Neural progenitor cell (in vitro differentiated cells): Measurements from ENCODE around the gene SS18. TPM values are rescaled to one million over a fixed set of nuclear protein-coding genes. Genes with fewer than 3 reads are reported as not detected.

Source experiments
- DNase-seq: peaks from one replicate; pipeline ENCODE4 v3.0.0-alpha.2; 2016; ENCODE audit warnings: low spot score
- H2AFZ ChIP-seq: fragments of 200-600 bp; sonication (generic); replicated peaks from 2 replicates; pipeline ENCODE4 v1.6.1; 2016; ENCODE audit warnings: antibody characterized with exemption
- H3F3A ChIP-seq: fragments of 200-600 bp; sonication (generic); 2 replicates; pipeline ENCODE4 v1.6.1; 2016; ENCODE audit warnings: antibody characterized with exemption, low read depth
- H3K27ac ChIP-seq: fragments of 200-600 bp; sonication (generic); 2 replicates; pipeline ENCODE4 v1.5.1; 2016; ENCODE audit warnings: mild to moderate bottlenecking
- H3K27me3 ChIP-seq: fragments of 200-600 bp; sonication (generic); 2 replicates; pipeline ENCODE4 v1.6.1; 2016; ENCODE audit warnings: mild to moderate bottlenecking, moderate library complexity
- H3K36me3 ChIP-seq: fragments of 200-600 bp; sonication (generic); 2 replicates; pipeline ENCODE4 v1.5.1; 2016
- H3K4me1 ChIP-seq: fragments of 200-600 bp; sonication (generic); 2 replicates; pipeline ENCODE4 v1.6.1; 2016; ENCODE audit warnings: mixed run types
- H3K4me2 ChIP-seq: fragments of 200-600 bp; sonication (generic); 2 replicates; pipeline ENCODE4 v1.6.1; 2016
- H3K4me3 ChIP-seq: fragments of 200-600 bp; sonication (generic); 2 replicates; pipeline ENCODE4 v1.5.1; 2016
- H3K79me2 ChIP-seq: fragments of 200-600 bp; sonication (generic); 2 replicates; pipeline ENCODE4 v1.6.1; 2016; ENCODE audit warnings: low read depth
- H3K9ac ChIP-seq: fragments of 200-600 bp; sonication (generic); 2 replicates; pipeline ENCODE4 v1.6.1; 2016
- H3K9me3 ChIP-seq: fragments of 200-600 bp; sonication (generic); 2 replicates; pipeline ENCODE4 v1.5.1; 2016; ENCODE audit warnings: low read depth
- H4K20me1 ChIP-seq: fragments of 200-600 bp; sonication (generic); 2 replicates; pipeline ENCODE4 v1.6.1; 2016; ENCODE audit warnings: low read depth
- H3K27ac Mint-ChIP-seq: 3 replicates; pipeline ENCODE4 v1.8.0; 2021; ENCODE audit warnings: mixed read lengths
- H3K27me3 Mint-ChIP-seq: 2 replicates; pipeline ENCODE4 v1.8.0; 2022; ENCODE audit warnings: low read depth, mild to moderate bottlenecking, inconsistent platforms, moderate library complexity, mixed read lengths; ENCODE audit not compliant: insufficient read depth
- H3K36me3 Mint-ChIP-seq: 3 replicates; pipeline ENCODE4 v1.8.0; 2021; ENCODE audit warnings: mixed read lengths
- H3K4me1 Mint-ChIP-seq: 3 replicates; pipeline ENCODE4 v1.8.0; 2021; ENCODE audit warnings: mixed read lengths
- H3K4me3 Mint-ChIP-seq: 3 replicates; pipeline ENCODE4 v1.8.0; 2021; ENCODE audit warnings: mild to moderate bottlenecking, moderate library complexity, mixed read lengths
- H3K9me3 Mint-ChIP-seq: 3 replicates; pipeline ENCODE4 v1.8.0; 2020; ENCODE audit warnings: mixed read lengths
- CTCF ChIP-seq: fragments of 200-600 bp; sonication (generic); IDR thresholded peaks from 2 replicates; pipeline ENCODE4 v1.5.1; 2017; ENCODE audit warnings: antibody characterized with exemption, mild to moderate bottlenecking
- EZH2 ChIP-seq: fragments of 200-600 bp; sonication (generic); IDR thresholded peaks from 2 replicates; pipeline ENCODE4 v1.6.1; 2017; ENCODE audit warnings: antibody characterized with exemption, mild to moderate bottlenecking, moderate library complexity
- EZH2phosphoT487 ChIP-seq: fragments of 200-600 bp; sonication (generic); IDR thresholded peaks from 2 replicates; pipeline ENCODE4 v1.6.1; 2017; ENCODE audit warnings: antibody characterized with exemption
- total RNA-seq: library from RNA; depleted of rRNA; stranded (reverse); fragments of >200 nt; gene quantifications from 2 replicates; pipeline ENCODE4 v1.2.3, GENCODE V29; 2015; ENCODE audit warnings: low replicate concordance

The SS18 gene
- total RNA-seq, 1 donor from 2014 or later: 196 TPM

- H2AFZ ChIP-seq: peak overlapping the region; percentile 87
- peak overlapping the region; percentile 88 for H3K4me2 ChIP-seq
- peaks cover 9% of the 10 kb centered on the region for H3K27me3 Mint-ChIP-seq
- no peaks in the 10 kb centered on the region for H3K27me3 ChIP-seq
- H3K4me3 ChIP-seq: peak overlapping the region; percentile 97
- peak overlapping the region; percentile 93 for H3K27ac ChIP-seq
- H3K36me3 Mint-ChIP-seq: peaks cover 17% of the 10 kb centered on the region
- TF ChIP-seq CTCF (no peak), EZH2 (no peak), EZH2phosphoT487 (no peak)
- no peaks in the 10 kb centered on the region for H3K9me3 Mint-ChIP-seq
- DNase-seq: peak; percentile 52
- peaks cover 13% of the 10 kb centered on the region for H3K4me1 ChIP-seq
- H3K79me2 ChIP-seq: peaks cover 58% of the 10 kb centered on the region
- H4K20me1 ChIP-seq: peaks cover 38% of the 10 kb centered on the region
- peaks cover 11% of the 10 kb centered on the region for H3K36me3 ChIP-seq
- peak overlapping the region; percentile 95 for H3K27ac Mint-ChIP-seq
- H3F3A ChIP-seq: peaks cover 7% of the 10 kb centered on the region
- H3K4me1 Mint-ChIP-seq: peaks cover 21% of the 10 kb centered on the region
- H3K9ac ChIP-seq: peak overlapping the region; percentile 61
- H3K4me3 Mint-ChIP-seq: peak overlapping the region; percentile 95
- no peaks in the 10 kb centered on the region for H3K9me3 ChIP-seq
Observed at GRCh38 chr18:26089293-26090129, 902 bp downstream of the SS18 start.

GRCh38 chr18:26088487-26088886 lies 1.9 kb downstream of the SS18 start:
- TF ChIP-seq EZH2phosphoT487 (no peak), CTCF (no peak), EZH2 (no peak)

GRCh38 chr18:26086959-26087358 lies 3.5 kb downstream of the SS18 start:
- Mint-ChIP-seq H3K27me3 (peaks cover 7% of the 10 kb centered on the region), H3K4me1 (peaks cover 21% of the 10 kb centered on the region), H3K36me3 (peaks cover 35% of the 10 kb centered on the region), H3K9me3 (no peaks in the 10 kb centered on the region), H3K4me3 (no peak overlapping the region), H3K27ac (no peak overlapping the region)
- Histone ChIP-seq H3K27me3 (no peaks in the 10 kb centered on the region), H2AFZ (no peak overlapping the region), H4K20me1 (peaks cover 38% of the 10 kb centered on the region), H3K36me3 (peaks cover 24% of the 10 kb centered on the region), H3K79me2 (peaks cover 83% of the 10 kb centered on the region), H3K4me1 (peaks cover 13% of the 10 kb centered on the region), H3K9ac (no peak overlapping the region), H3K4me3 (no peak overlapping the region), H3K4me2 (no peak overlapping the region), H3F3A (peaks cover 7% of the 10 kb centered on the region), H3K27ac (no peak overlapping the region), H3K9me3 (no peaks in the 10 kb centered on the region)
- DNase-seq: no peak
- no peak for TF ChIP-seq EZH2phosphoT487
- TF ChIP-seq EZH2: no peak
- no peak for TF ChIP-seq CTCF

More at GRCh38 chr18:26088487-26088886, 1.9 kb downstream of the SS18 start:
- Histone ChIP-seq H3K9ac (no peak overlapping the region), H3K4me1 (peaks cover 13% of the 10 kb centered on the region), H3K79me2 (peaks cover 68% of the 10 kb centered on the region), H3K27me3 (no peaks in the 10 kb centered on the region), H3K36me3 (peaks cover 11% of the 10 kb centered on the region), H3K4me2 (peak overlapping the region; percentile 88), H4K20me1 (peaks cover 38% of the 10 kb centered on the region), H3K27ac (no peak overlapping the region), H2AFZ (no peak overlapping the region), H3K4me3 (peak overlapping the region; percentile 97), H3F3A (peaks cover 7% of the 10 kb centered on the region), H3K9me3 (no peaks in the 10 kb centered on the region)
- Mint-ChIP-seq H3K4me1 (peaks cover 21% of the 10 kb centered on the region), H3K36me3 (peaks cover 24% of the 10 kb centered on the region), H3K4me3 (peak overlapping the region; percentile 95), H3K27me3 (peaks cover 9% of the 10 kb centered on the region), H3K9me3 (no peaks in the 10 kb centered on the region), H3K27ac (no peak overlapping the region)
- no peak for DNase-seq
